H1 (cell line): ENCODE data around the gene CIB4. TPM values are rescaled to one million over a fixed set of nuclear protein-coding genes. Genes with fewer than 3 reads are reported as not detected.

Experiments used
- E2F6 ChIP-seq: IDR thresholded peaks from 2 replicates; pipeline ENCODE4 v1.6.1; 2012; ENCODE audit warnings: inconsistent platforms
- FOSL1 ChIP-seq: IDR thresholded peaks from 2 replicates; pipeline ENCODE4 v1.6.1; 2011; ENCODE audit warnings: mild to moderate bottlenecking, low read depth, low read length, moderate library complexity; ENCODE audit not compliant: insufficient read depth
- KDM1A ChIP-seq: fragments of 200-600, 300-600 bp; sonication (generic); IDR thresholded peaks from 2 replicates; pipeline ENCODE4 v1.7.1; 2016; ENCODE audit warnings: mild to moderate bottlenecking, low read length, borderline replicate concordance
- PHF8 ChIP-seq: fragments of 200-600 bp; sonication (generic); conservative IDR thresholded peaks from 2 replicates; pipeline ENCODE4 v1.7.1; 2012; ENCODE audit warnings: low read depth, mild to moderate bottlenecking, inconsistent platforms, low read length, moderate library complexity
- POU5F1 ChIP-seq: IDR thresholded peaks from 2 replicates; pipeline ENCODE4 v1.6.1; 2011; ENCODE audit warnings: low read depth, mild to moderate bottlenecking, low read length, moderate library complexity
- RBBP5 ChIP-seq: IDR thresholded peaks from 2 replicates; pipeline ENCODE4 v1.7.1; 2012; ENCODE audit warnings: low read depth, mild to moderate bottlenecking, inconsistent platforms, low read length, moderate library complexity, borderline replicate concordance
- RFX5 ChIP-seq: IDR thresholded peaks from 2 replicates; pipeline ENCODE4 v1.6.1; 2011; ENCODE audit warnings: low read depth, low read length, improper control_type of control experiment, borderline replicate concordance
- RNF2 ChIP-seq: fragments of 200-900, 300-1000 bp; sonication (generic); IDR thresholded peaks from 2 replicates; pipeline ENCODE4 v1.7.1; 2016; ENCODE audit warnings: borderline replicate concordance, low read depth, mild to moderate bottlenecking, antibody characterized with exemption, low read length; ENCODE audit not compliant: poor library complexity, severe bottlenecking; ENCODE audit errors: missing control alignments
- RXRA ChIP-seq: IDR thresholded peaks from 2 replicates; pipeline ENCODE4 v1.6.1; 2011; ENCODE audit warnings: low read depth, mild to moderate bottlenecking, low read length, moderate library complexity; ENCODE audit not compliant: insufficient read depth
- SIRT6 ChIP-seq: IDR thresholded peaks from one replicate; pipeline ENCODE4 v1.7.1; 2012; ENCODE audit warnings: low read length, inconsistent platforms
- YY1 ChIP-seq: IDR thresholded peaks from 2 replicates; pipeline ENCODE4 v1.6.1; 2011; ENCODE audit warnings: low read depth, mild to moderate bottlenecking, low read length
- polyA plus RNA-seq, 7 experiments: library from polyadenylated mRNA; depleted of rRNA in 3 of 7; stranded (reverse) in 5 of 7; unstranded in 2 of 7; fragments of >200 nt in 5 of 7; fragments of 200-250 nt in 2 of 7; gene quantifications; 1 replicate in 5 of 7; 2 replicates in 1 of 7; 4 replicates in 1 of 7; pipeline versions ENCODE4 v1.2.1 to v1.2.3, GENCODE V29; 2011 to 2013; ENCODE audit warnings: missing spikeins in 2 of 7, mixed read lengths in 2 of 7
- total RNA-seq: library from RNA; stranded (reverse); fragmentation: NEBNext Ultra II Directional; extraction: Animal tissue kit (Norgen Biotek cat#: 25700); gene quantifications from 2 replicates; pipeline ENCODE4 v1.2.1, GENCODE V29; 2021
- TF ChIP-seq, protein P1 (sequence below), 3 experiments: IDR thresholded peaks; 1 replicate in 2 of 3; 2 replicates in 1 of 3; pipeline versions ENCODE4 v1.5.1 to v1.6.1; 2011; ENCODE audit warnings: low read length in 3 of 3, mild to moderate bottlenecking in 3 of 3, inconsistent platforms in 2 of 3, low read depth in 1 of 3, moderate library complexity in 1 of 3; ENCODE audit not compliant: insufficient read depth in 1 of 3; ENCODE audit errors: control extremely low read depth in 1 of 3

CIB4 gene
- total and polyA plus RNA-seq, 2 of the 8 experiments (the other 6 are each of a cell fraction or from before 2014, with no cell fraction given), result not detected

GRCh38 chr2:26559556-26559955 is 81.6 kb downstream of the CIB4 start (continued):
- TF ChIP-seq RXRA, result no peak
- TF ChIP-seq, protein P1, sequence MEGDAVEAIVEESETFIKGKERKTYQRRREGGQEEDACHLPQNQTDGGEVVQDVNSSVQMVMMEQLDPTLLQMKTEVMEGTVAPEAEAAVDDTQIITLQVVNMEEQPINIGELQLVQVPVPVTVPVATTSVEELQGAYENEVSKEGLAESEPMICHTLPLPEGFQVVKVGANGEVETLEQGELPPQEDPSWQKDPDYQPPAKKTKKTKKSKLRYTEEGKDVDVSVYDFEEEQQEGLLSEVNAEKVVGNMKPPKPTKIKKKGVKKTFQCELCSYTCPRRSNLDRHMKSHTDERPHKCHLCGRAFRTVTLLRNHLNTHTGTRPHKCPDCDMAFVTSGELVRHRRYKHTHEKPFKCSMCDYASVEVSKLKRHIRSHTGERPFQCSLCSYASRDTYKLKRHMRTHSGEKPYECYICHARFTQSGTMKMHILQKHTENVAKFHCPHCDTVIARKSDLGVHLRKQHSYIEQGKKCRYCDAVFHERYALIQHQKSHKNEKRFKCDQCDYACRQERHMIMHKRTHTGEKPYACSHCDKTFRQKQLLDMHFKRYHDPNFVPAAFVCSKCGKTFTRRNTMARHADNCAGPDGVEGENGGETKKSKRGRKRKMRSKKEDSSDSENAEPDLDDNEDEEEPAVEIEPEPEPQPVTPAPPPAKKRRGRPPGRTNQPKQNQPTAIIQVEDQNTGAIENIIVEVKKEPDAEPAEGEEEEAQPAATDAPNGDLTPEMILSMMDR (IDR thresholded peaks at IDR 0.05; ENCODE audit: control extremely low read depth in 1 of 3, insufficient read depth in 1 of 3, low read depth in 1 of 3, low read length in 3 of 3), result peak; percentile 50 to 52 (median 50)
- no peak for TF ChIP-seq PHF8
- TF ChIP-seq FOSL1, result no peak
- TF ChIP-seq RNF2, result no peak
- TF ChIP-seq SIRT6, result no peak
- TF ChIP-seq RFX5, result no peak
- no peak for TF ChIP-seq KDM1A
- TF ChIP-seq E2F6, result no peak
- no peak for TF ChIP-seq RBBP5
- TF ChIP-seq YY1, result no peak
- no peak for TF ChIP-seq POU5F1
- TF ChIP-seq, all 59 proteins: peak for 3
